CD4-positive, alpha-beta T cell (primary cell): ENCODE data around the gene ZFYVE21. TPM values are rescaled to one million over a fixed set of nuclear protein-coding genes. Genes with fewer than 3 reads are reported as not detected.

Experiments used
- ATAC-seq: fragments of 200-7000 bp; cut with Tn5 transposase; one replicate; pipeline ENCODE4 v1.10.0; 2022; ENCODE audit warnings: mild to moderate bottlenecking; ENCODE audit not compliant: poor library complexity
- CTCF ChIA-PET: fragments of 350-600 bp; sonication (Branson Sonifier 250); formaldehyde crosslinking; loops from one replicate; lab custom pipeline; 2021; ENCODE audit warnings: antibody characterized with exemption, inconsistent platforms; lab: Charles Lee
- POLR2A ChIA-PET: fragments of 350-600 bp; sonication (Branson Sonifier 250); formaldehyde crosslinking; loops from one replicate; lab custom pipeline; 2021; ENCODE audit warnings: antibody characterized with exemption, inconsistent platforms; lab: Charles Lee
- DNase-seq, 14 experiments: peaks; one replicate each; pipeline ENCODE4 v3.0.0-alpha.2; 2013 to 2020; ENCODE audit warnings: mixed read lengths in 2 of 14
- H3K27ac ChIP-seq, 2 donors: one replicate each; pipeline versions ENCODE4 v1.5.1 to v1.7.0; 2013; ENCODE audit warnings: low read length in 2 of 2, low read depth in 1 of 2, mild to moderate bottlenecking in 1 of 2
- H3K27me3 ChIP-seq, 2 experiments: 1 replicate in 1 of 2; 2 replicates in 1 of 2; pipeline versions ENCODE4 v1.6.1 to v1.7.0; 2013; ENCODE audit warnings: low read length in 2 of 2, control low read depth in 1 of 2, mild to moderate bottlenecking in 1 of 2, moderate library complexity in 1 of 2; ENCODE audit not compliant: insufficient read depth in 2 of 2, control insufficient read depth in 1 of 2
- H3K36me3 ChIP-seq: one replicate; pipeline ENCODE4 v1.6.1; 2013; ENCODE audit warnings: low read length, control low read depth; ENCODE audit not compliant: insufficient read depth
- H3K4me1 ChIP-seq: one replicate; pipeline ENCODE4 v1.6.1; 2013; ENCODE audit warnings: low read length, control low read depth; ENCODE audit not compliant: insufficient read depth
- H3K4me3 ChIP-seq: one replicate; pipeline ENCODE4 v1.5.1; 2013; ENCODE audit warnings: mild to moderate bottlenecking, low read length, moderate library complexity
- H3K9me3 ChIP-seq, 2 experiments: 1 replicate in 1 of 2; 2 replicates in 1 of 2; pipeline versions ENCODE4 v1.6.1 to v1.7.0; 2013; ENCODE audit warnings: low read length in 2 of 2, mild to moderate bottlenecking in 2 of 2, control low read depth in 1 of 2, moderate library complexity in 1 of 2; ENCODE audit not compliant: control insufficient read depth in 1 of 2, insufficient read depth in 1 of 2
- H3K27ac Mint-ChIP-seq: one replicate; pipeline ENCODE4 v1.8.0; 2020; ENCODE audit warnings: mixed read lengths
- H3K27me3 Mint-ChIP-seq: one replicate; pipeline ENCODE4 v1.8.0; 2021; ENCODE audit warnings: mixed read lengths
- H3K36me3 Mint-ChIP-seq: one replicate; pipeline ENCODE4 v1.8.0; 2021; ENCODE audit warnings: low read depth, mixed read lengths
- H3K4me1 Mint-ChIP-seq: one replicate; pipeline ENCODE4 v1.8.0; 2021; ENCODE audit warnings: low read depth, mixed read lengths
- H3K4me3 Mint-ChIP-seq: one replicate; pipeline ENCODE4 v1.8.0; 2020; ENCODE audit warnings: mild to moderate bottlenecking, mixed read lengths
- H3K9me3 Mint-ChIP-seq: one replicate; pipeline ENCODE4 v1.8.0; 2020; ENCODE audit warnings: mixed read lengths
- CTCF ChIP-seq: fragments of 200-600 bp; IDR thresholded peaks from one replicate; pipeline ENCODE4 v1.8.0; 2022; ENCODE audit warnings: antibody characterized with exemption, mild to moderate bottlenecking
- intact Hi-C, 2 experiments: fragments of 100-400 bp; cut with DNase I in 1 of 2; cut with micrococcal nuclease in 1 of 2; formaldehyde crosslinking; loops; one replicate each; pipeline versions ENCODE4 v1.15.1 to v1.9.0; 2023 to 2025; cut with DNase I, micrococcal nuclease
- total RNA-seq, 174 experiments: library from RNA in 2 of 174; stranded (reverse) in 2 of 174; gene quantifications; one replicate each; pipeline ENCODE4 v1.2.3 and lab custom pipeline; 2021 to 2026

Gene ZFYVE21
- total RNA-seq, 2 experiments from 2014 or later = 2.6 to 3.0 TPM

- H3K9me3 Mint-ChIP-seq = no peaks in the 10 kb centered on the region
- Histone ChIP-seq H3K4me3 (no peak overlapping the region), H3K27ac (no peak overlapping the region), H3K36me3 (peaks cover 27% of the 10 kb centered on the region), H3K4me1 (no peaks in the 10 kb centered on the region), H3K9me3 (no peaks in the 10 kb centered on the region), H3K27me3 (no peaks in the 10 kb centered on the region)
- intact Hi-C loops = no loop called here
- H3K27me3 Mint-ChIP-seq = no peaks in the 10 kb centered on the region
- no peak for DNase-seq
- H3K4me3 Mint-ChIP-seq = no peak overlapping the region
- peaks cover 21% of the 10 kb centered on the region for H3K36me3 Mint-ChIP-seq
- TF ChIP-seq CTCF = no peak
- POLR2A ChIA-PET = no interaction called here
- CTCF ChIA-PET = no interaction called here
- no peak overlapping the region for H3K27ac Mint-ChIP-seq
- H3K4me1 Mint-ChIP-seq = no peaks in the 10 kb centered on the region
- ATAC-seq = no peak
These were observed 12.5 kb downstream of the ZFYVE21 start for GRCh38 chr14:103728141-103728540.

- no peak overlapping the region for H3K4me3 ChIP-seq
- Mint-ChIP-seq H3K4me3 (no peak overlapping the region), H3K36me3 (peaks cover 27% of the 10 kb centered on the region), H3K27ac (no peak overlapping the region), H3K4me1 (no peaks in the 10 kb centered on the region), H3K27me3 (no peaks in the 10 kb centered on the region), H3K9me3 (no peaks in the 10 kb centered on the region)
- no peak for DNase-seq
- H3K27ac ChIP-seq = no peak overlapping the region
- CTCF ChIA-PET = no interaction called here
- peaks cover 32% of the 10 kb centered on the region for H3K36me3 ChIP-seq
- POLR2A ChIA-PET = no interaction called here
- intact Hi-C loops = no loop called here
- no peak for TF ChIP-seq CTCF
- no peak for ATAC-seq
- no peaks in the 10 kb centered on the region for H3K27me3 ChIP-seq
- H3K4me1 ChIP-seq = no peaks in the 10 kb centered on the region
- H3K9me3 ChIP-seq = no peaks in the 10 kb centered on the region
These were observed 13.1 kb downstream of the ZFYVE21 start for GRCh38 chr14:103728721-103729120.

GRCh38 chr14:103729496-103730448, 14.2 kb downstream of the ZFYVE21 start:
- H3K9me3 ChIP-seq = no peaks in the 10 kb centered on the region
- intact Hi-C loops = no loop called here

More at GRCh38 chr14:103729496-103730448, 14.2 kb downstream of the ZFYVE21 start:
- Mint-ChIP-seq H3K9me3 (no peaks in the 10 kb centered on the region), H3K27me3 (no peaks in the 10 kb centered on the region), H3K27ac (no peak overlapping the region), H3K4me3 (no peak overlapping the region), H3K4me1 (no peaks in the 10 kb centered on the region), H3K36me3 (peaks cover 34% of the 10 kb centered on the region)
- no peak for DNase-seq
- CTCF ChIA-PET = no interaction called here
- Histone ChIP-seq H3K27ac (no peak overlapping the region), H3K4me1 (no peaks in the 10 kb centered on the region), H3K4me3 (no peak overlapping the region), H3K36me3 (peaks cover 35% of the 10 kb centered on the region), H3K27me3 (no peaks in the 10 kb centered on the region)
- POLR2A ChIA-PET = no interaction called here
- ATAC-seq = no peak
- TF ChIP-seq CTCF = no peak
